Nephron progenitor cell (in vitro differentiated cells): ENCODE data around the gene GALNT18.

Source experiments
- DNase-seq: peaks from one replicate; pipeline ENCODE4 v3.0.0; 2021
- H3K27ac Mint-ChIP-seq: 2 replicates; pipeline ENCODE4 v1.8.0; 2021; ENCODE audit warnings: mild to moderate bottlenecking, moderate library complexity, mixed read lengths
- H3K27me3 Mint-ChIP-seq: 2 replicates; pipeline ENCODE4 v1.8.0; 2021; ENCODE audit warnings: mild to moderate bottlenecking, low read depth, mixed read lengths; ENCODE audit not compliant: poor library complexity
- H3K36me3 Mint-ChIP-seq: 2 replicates; pipeline ENCODE4 v1.8.0; 2021; ENCODE audit warnings: low read depth, mixed read lengths
- H3K4me1 Mint-ChIP-seq: 2 replicates; pipeline ENCODE4 v1.8.0; 2021; ENCODE audit warnings: mixed read lengths
- H3K4me3 Mint-ChIP-seq: 2 replicates; pipeline ENCODE4 v1.8.0; 2021; ENCODE audit warnings: mild to moderate bottlenecking, moderate library complexity, mixed read lengths
- H3K9me3 Mint-ChIP-seq: 2 replicates; pipeline ENCODE4 v1.8.0; 2021; ENCODE audit warnings: mild to moderate bottlenecking, moderate library complexity, mixed read lengths
- TF ChIP-seq, protein P1 (sequence below): fragments of 200-600 bp; sonication (generic); IDR thresholded peaks from 2 replicates; pipeline ENCODE4 v1.5.0; 2021; ENCODE audit warnings: antibody characterized with exemption

Gene GALNT18

GRCh38 chr11:11667056-11667455 is 45.3 kb upstream of the GALNT18 start:
- no peak overlapping the region for H3K4me3 Mint-ChIP-seq
- H3K27ac Mint-ChIP-seq: no peak overlapping the region
- DNase-seq: no peak
- H3K9me3 Mint-ChIP-seq: peaks cover 10% of the 10 kb centered on the region
- H3K27me3 Mint-ChIP-seq: peaks cover 39% of the 10 kb centered on the region
- TF ChIP-seq, protein P1, sequence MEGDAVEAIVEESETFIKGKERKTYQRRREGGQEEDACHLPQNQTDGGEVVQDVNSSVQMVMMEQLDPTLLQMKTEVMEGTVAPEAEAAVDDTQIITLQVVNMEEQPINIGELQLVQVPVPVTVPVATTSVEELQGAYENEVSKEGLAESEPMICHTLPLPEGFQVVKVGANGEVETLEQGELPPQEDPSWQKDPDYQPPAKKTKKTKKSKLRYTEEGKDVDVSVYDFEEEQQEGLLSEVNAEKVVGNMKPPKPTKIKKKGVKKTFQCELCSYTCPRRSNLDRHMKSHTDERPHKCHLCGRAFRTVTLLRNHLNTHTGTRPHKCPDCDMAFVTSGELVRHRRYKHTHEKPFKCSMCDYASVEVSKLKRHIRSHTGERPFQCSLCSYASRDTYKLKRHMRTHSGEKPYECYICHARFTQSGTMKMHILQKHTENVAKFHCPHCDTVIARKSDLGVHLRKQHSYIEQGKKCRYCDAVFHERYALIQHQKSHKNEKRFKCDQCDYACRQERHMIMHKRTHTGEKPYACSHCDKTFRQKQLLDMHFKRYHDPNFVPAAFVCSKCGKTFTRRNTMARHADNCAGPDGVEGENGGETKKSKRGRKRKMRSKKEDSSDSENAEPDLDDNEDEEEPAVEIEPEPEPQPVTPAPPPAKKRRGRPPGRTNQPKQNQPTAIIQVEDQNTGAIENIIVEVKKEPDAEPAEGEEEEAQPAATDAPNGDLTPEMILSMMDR: no peak
- H3K36me3 Mint-ChIP-seq: peaks cover 5% of the 10 kb centered on the region
- peaks cover 30% of the 10 kb centered on the region for H3K4me1 Mint-ChIP-seq

DNA sequence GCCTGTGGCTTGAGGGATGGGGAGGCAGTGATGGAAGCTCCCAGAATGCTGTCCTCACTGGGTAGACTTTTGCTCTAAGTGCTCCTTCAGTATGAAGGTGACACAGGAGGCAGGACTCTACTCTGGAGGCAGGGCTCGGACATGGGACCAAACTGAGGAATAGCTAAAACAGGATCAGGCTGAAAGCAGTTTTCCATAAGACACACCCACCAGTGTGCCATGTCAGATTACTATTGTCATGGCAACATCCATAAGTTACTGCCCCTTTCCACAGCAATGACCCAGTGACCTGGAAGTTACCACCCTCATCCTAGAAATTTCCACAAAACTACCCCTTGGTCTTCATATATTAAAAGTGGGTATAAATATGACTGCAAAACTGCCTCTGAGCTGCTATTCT is 43.6 kb upstream of the GALNT18 start:
- TF ChIP-seq, protein P1: no peak
- Mint-ChIP-seq H3K9me3 (peaks cover 10% of the 10 kb centered on the region), H3K27ac (no peak overlapping the region), H3K27me3 (peaks cover 39% of the 10 kb centered on the region), H3K4me3 (no peak overlapping the region), H3K4me1 (peaks cover 44% of the 10 kb centered on the region), H3K36me3 (peaks cover 5% of the 10 kb centered on the region)
- no peak for DNase-seq

- TF ChIP-seq, protein P1: no peak
- no peak for DNase-seq
- peaks cover 50% of the 10 kb centered on the region for H3K4me1 Mint-ChIP-seq
- H3K27me3 Mint-ChIP-seq: peaks cover 39% of the 10 kb centered on the region
- peaks cover 5% of the 10 kb centered on the region for H3K36me3 Mint-ChIP-seq
- no peak overlapping the region for H3K27ac Mint-ChIP-seq
- H3K9me3 Mint-ChIP-seq: peaks cover 10% of the 10 kb centered on the region
- H3K4me3 Mint-ChIP-seq: no peak overlapping the region
These were observed 42.1 kb upstream of the GALNT18 start for GRCh38 chr11:11663907-11664306.

DNA sequence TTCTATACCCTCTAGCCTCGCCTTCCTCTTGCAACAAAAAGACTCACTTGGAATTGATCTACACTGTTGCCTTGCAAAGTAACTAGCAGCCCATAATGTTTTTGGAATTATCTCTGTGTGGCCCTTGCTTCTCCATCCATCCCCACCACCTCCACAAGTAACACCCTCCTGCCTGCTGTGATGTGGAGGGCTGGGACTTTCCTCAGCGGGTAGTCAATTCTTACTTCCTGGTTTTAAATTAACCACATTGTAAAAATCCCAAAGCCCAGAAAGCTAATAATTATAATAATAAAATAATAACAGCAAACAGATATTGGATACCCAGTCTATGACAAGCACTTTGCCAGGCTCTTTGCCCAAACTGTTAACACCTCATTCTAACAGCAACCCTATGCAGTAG is 40.8 kb upstream of the GALNT18 start:
- peaks cover 34% of the 10 kb centered on the region for H3K27me3 Mint-ChIP-seq
- peaks cover 5% of the 10 kb centered on the region for H3K36me3 Mint-ChIP-seq
- TF ChIP-seq, protein P1: no peak
- H3K4me3 Mint-ChIP-seq: no peak overlapping the region
- peaks cover 10% of the 10 kb centered on the region for H3K9me3 Mint-ChIP-seq
- no peak for DNase-seq
- H3K4me1 Mint-ChIP-seq: peaks cover 44% of the 10 kb centered on the region
- H3K27ac Mint-ChIP-seq: no peak overlapping the region

GRCh38 chr11:11661326-11662040 is 39.7 kb upstream of the GALNT18 start:
- H3K4me1 Mint-ChIP-seq: peaks cover 44% of the 10 kb centered on the region
- TF ChIP-seq, protein P1: no peak
- H3K36me3 Mint-ChIP-seq: no peaks in the 10 kb centered on the region
- H3K9me3 Mint-ChIP-seq: peaks cover 6% of the 10 kb centered on the region
- H3K27ac Mint-ChIP-seq: no peak overlapping the region
- no peak overlapping the region for H3K4me3 Mint-ChIP-seq
- DNase-seq: no peak
- H3K27me3 Mint-ChIP-seq: peaks cover 29% of the 10 kb centered on the region

DNA sequence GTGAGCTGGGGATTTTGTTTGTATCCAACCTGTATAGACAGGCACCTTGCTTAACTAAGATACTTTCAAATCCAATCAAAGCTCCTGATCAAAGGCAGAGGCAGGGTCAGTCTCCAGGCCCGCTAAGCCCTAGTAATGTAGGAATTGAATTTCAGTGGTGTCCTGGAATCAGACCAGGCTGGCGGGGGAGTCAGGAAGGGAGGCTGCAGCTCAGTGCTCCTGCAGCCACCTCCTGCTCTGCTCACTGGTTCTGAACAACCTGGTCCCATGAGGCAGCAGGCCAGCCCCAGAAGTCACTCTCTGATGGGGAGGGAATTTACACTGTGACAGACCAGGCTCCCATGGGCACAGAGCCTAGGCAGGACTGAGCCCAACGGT is 38.5 kb upstream of the GALNT18 start:
- no peaks in the 10 kb centered on the region for H3K36me3 Mint-ChIP-seq
- no peaks in the 10 kb centered on the region for H3K9me3 Mint-ChIP-seq
- H3K27me3 Mint-ChIP-seq: peaks cover 30% of the 10 kb centered on the region
- no peak overlapping the region for H3K4me3 Mint-ChIP-seq
- peak overlapping the region; percentile 44 for H3K27ac Mint-ChIP-seq
- DNase-seq: peak; percentile 51
- TF ChIP-seq, protein P1: no peak
- H3K4me1 Mint-ChIP-seq: peaks cover 44% of the 10 kb centered on the region
